Dedifferentiated amniotic fluid mesenchymal stem cell (primary cell): ENCODE data around the gene LRRFIP2.

Experiments used
- DNase-seq: peaks from one replicate; pipeline ENCODE4 v3.0.0-alpha.2; 2016; ENCODE audit errors: extremely low spot score

The LRRFIP2 gene

DNA sequence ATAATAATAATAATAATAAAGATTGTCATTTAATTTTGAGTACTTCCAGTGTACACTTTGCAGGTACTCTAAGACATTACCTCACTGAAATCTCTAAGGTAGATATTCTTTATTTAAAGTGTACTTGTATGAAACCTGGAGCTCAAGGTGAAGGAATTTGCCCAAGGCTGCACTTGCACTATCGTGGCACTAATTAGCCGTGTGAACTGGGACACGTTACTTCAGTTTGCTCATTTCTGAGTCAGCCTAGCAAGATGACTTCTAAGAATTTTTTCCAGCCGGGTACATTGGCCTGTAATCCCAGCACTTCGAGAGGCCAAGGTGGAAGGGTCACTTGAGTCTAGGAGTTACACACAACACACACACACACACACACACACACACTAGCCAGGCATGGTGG lies 147.5 kb downstream of the LRRFIP2 start:
- DNase-seq = no peak

DNA sequence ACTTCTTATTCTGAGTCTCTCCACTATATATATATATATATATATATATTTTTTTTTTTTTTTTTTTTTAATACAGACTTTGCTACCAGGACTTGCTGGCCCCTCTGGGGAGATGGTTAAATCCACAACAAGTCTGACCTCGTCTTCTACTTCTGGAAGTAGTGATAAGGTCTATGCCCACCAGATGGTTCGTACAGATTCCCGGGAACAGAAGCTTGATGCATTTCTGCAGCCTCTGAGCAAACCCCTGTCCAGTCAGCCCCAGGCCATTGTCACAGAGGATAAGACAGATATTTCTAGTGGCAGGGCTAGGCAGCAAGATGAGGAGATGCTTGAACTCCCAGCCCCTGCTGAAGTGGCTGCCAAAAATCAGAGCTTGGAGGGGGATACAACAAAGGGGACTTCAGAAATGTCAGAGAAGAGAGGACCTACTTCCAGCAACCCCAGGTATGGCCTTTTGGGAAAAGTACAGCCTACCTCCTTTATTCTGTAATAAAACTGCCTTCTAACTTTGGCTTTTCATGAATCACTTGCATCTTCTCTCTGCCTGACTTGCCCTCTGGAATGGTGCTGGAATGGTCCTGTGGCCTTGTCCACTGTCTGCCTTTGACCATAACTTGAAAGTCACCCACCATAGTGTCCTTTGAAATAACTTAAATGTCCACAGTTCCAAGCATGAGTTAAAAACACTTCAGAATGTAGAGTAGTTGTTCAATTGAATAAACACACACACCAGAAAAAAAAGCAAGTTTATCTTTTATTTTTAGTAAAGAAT lies 148.6 kb downstream of the LRRFIP2 start:
- DNase-seq = no peak

DNA sequence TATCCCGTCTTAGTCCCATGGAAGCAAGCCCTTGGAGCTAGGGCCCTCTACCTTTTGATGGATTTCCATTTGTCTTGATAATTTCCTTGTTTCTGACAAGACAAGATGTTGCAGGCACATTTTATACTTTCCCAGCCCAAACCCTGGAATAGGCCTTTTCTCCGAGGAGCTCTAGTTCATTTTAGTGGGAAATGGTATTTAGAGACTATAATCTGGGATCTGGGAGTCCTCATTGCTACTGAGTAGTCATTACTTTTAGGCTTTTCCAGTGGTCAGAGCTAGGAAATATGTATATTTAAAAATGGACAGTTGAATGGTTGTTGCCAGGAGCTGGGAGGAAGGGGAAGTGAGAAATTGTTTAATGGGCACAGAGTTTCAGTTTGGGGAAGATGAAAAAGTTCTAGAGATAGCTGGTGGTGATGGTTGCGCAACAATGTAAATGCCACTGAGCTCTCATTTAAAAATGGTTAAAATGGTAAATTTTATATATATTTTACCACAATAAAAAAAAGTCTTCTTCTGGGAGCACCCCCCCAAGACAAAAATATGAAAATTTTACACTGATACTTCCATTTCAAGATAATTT lies 149.5 kb downstream of the LRRFIP2 start:
- no peak for DNase-seq

DNA sequence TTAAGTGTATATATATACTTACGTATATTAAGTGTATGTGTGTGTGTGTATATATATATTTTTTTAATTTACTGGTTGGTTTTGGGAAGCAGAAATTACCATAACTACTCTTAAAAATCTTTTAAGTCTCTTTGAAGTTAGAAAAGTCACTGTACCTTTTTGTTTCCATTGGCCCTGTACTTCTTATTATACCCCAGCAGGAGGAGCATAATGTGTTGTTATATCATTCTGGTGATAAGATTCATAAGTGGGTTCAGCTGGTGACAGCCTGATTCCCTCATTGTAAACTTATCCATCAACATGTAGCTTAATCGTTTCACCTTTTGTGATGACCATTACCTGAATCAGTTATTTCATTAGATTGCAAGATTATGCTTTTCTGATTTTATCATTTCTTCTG lies 150.3 kb downstream of the LRRFIP2 start:
- no peak for DNase-seq

DNA sequence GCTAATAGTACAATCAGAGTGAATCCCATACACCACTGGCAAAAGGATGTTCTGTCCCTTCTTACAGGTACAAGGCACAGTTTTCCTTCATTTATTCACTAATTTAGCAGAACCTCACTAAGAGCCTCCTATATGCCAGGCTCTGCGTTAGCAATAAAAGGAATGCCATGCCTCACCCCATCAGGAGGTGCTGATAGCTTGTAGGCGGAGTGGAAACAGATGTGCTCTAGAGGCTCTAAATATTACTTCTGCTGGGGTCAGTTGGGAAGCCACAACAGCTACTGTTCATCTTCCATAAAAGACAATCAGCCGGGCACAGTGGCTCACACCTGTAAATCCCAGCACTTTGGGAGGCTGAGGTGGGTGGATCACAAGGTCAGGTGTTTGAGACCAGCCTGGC lies 156.7 kb downstream of the LRRFIP2 start:
- no peak for DNase-seq

DNA sequence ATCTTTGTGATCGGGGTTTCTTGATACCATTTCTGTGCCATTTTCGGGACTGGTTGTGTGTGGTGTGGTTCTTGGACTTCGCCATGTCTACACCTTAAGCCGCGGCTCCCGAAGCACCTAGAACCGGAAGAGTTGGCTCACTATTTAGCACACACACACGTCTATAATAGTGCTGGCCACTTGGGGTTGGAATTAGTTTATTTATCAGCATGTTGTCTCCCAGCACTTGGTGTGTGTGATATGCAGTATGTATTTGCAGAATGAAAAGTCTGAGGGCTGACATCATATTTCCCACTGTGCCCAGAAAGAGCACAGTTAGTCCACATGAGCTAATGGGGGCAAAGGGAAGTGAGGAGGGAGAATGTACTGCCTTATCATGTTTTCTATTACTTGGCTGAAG lies 157.5 kb downstream of the LRRFIP2 start:
- DNase-seq = no peak

DNA sequence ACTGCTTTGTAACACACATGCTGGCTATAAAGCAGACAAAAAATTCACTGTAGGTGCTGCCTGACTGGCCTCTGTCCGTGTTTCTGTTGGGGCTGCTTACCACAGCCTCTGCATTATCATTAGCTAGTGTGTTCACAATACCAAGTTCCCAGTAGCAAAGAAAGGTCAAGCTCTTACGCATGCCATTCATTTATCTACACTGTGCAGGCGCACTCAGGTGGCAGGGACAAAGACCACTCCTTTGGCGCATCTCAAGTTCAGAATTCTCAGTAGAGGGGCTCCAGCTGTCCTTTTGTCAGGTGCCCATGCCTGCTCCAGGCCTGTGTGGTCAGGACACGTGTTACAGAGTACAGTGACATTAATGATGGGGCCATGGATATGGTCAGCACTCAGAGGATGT lies 158.7 kb downstream of the LRRFIP2 start:
- DNase-seq = no peak

DNA sequence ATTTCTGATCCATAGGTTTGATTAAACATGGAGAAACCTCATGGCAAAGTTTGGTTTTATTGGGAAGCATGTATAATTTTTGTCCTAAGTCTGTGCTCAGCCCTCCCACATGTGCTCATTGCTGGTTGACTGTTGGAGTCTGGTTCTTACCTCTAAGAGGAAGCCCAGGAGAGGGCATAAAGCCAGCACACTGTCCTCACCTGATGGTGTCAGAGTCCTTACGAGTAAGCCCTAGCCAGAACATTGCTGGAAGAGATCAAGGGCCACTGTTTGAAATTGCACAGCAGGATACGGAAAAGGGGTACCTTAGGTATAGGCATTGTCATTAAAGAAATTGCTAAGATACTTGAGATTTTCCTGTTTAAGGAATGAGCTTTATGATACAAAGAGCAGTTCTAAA lies 159.8 kb downstream of the LRRFIP2 start:
- no peak for DNase-seq
